Upper lobe of left lung (tissue), 4 donors: ENCODE measurements around the gene MRPL34.

Source experiments
- CTCF ChIP-seq, 6 experiments: fragments of 450-650 bp in 4 of 6; fragments of 200-600 bp in 2 of 6; sonication (generic) in 2 of 6; IDR thresholded peaks; one replicate each; pipeline ENCODE4 v1.5.1; 2016 to 2019; ENCODE audit warnings: antibody characterized with exemption in 6 of 6
- EP300 ChIP-seq, 4 donors: sonication (generic); formaldehyde crosslinking; IDR thresholded peaks; one replicate each; pipeline ENCODE4 v1.5.1; 2017; ENCODE audit warnings: antibody characterized with exemption in 4 of 4, control low read depth in 2 of 4

GRCh38 chr19:17323300-17323963, 17.8 kb downstream of the MRPL34 start:
- no peak for TF ChIP-seq CTCF (IDR thresholded peaks at IDR 0.05)
- no peak for TF ChIP-seq EP300 (IDR thresholded peaks at IDR 0.05)
